Keratinocyte (primary cell): ENCODE measurements around the gene PRKAG2. TPM values are rescaled to one million over a fixed set of nuclear protein-coding genes. Genes with fewer than 3 reads are reported as not detected.

Experiments
- DNase-seq: peaks from one replicate; pipeline ENCODE4 v3.0.0-alpha.2; 2011; ENCODE audit warnings: low read depth, missing footprints, low spot score
- FAIRE-seq: peaks from 2 replicates; lab custom pipeline; 2011; peaks lifted over from hg19 to GRCh38; lab: Jason Lieb, UNC
- H2AFZ ChIP-seq: 2 replicates; pipeline ENCODE4 v1.6.0; 2012; ENCODE audit warnings: low read length, control low read depth, inconsistent platforms; ENCODE audit not compliant: control insufficient read depth
- H3K27ac ChIP-seq: 2 replicates; pipeline ENCODE4 v1.5.1; 2011; ENCODE audit warnings: low read length; ENCODE audit not compliant: control insufficient read depth, insufficient read depth
- H3K27me3 ChIP-seq: 3 replicates; pipeline ENCODE4 v1.6.0; 2011; ENCODE audit warnings: low read length; ENCODE audit not compliant: control insufficient read depth, insufficient read depth; ENCODE audit errors: extremely low read depth
- H3K36me3 ChIP-seq, 2 experiments: 2 replicates in 1 of 2; 3 replicates in 1 of 2; pipeline ENCODE4 v1.5.1; 2011; ENCODE audit warnings: low read length in 2 of 2, mild to moderate bottlenecking in 1 of 2; ENCODE audit not compliant: control insufficient read depth in 2 of 2, insufficient read depth in 2 of 2; ENCODE audit errors: extremely low read depth in 1 of 2
- H3K4me1 ChIP-seq: 3 replicates; pipeline ENCODE4 v1.5.1; 2011; ENCODE audit warnings: low read length; ENCODE audit not compliant: control insufficient read depth, insufficient read depth; ENCODE audit errors: extremely low read depth
- H3K4me2 ChIP-seq: 3 replicates; pipeline ENCODE4 v1.6.0; 2011; ENCODE audit warnings: low read depth, low read length; ENCODE audit not compliant: control insufficient read depth, insufficient read depth; ENCODE audit errors: extremely low read depth
- H3K4me3 ChIP-seq, 3 experiments: fragments of 200-600 bp in 1 of 3; sonication (generic) in 1 of 3; 2 replicates in 2 of 3; 3 replicates in 1 of 3; pipeline ENCODE4 v1.5.1; 2011 to 2016; ENCODE audit warnings: low read length in 3 of 3, mild to moderate bottlenecking in 3 of 3, control low read depth in 2 of 3, inconsistent platforms in 1 of 3, low read depth in 1 of 3, mixed read lengths in 1 of 3, mixed run types in 1 of 3, moderate library complexity in 1 of 3; ENCODE audit not compliant: control insufficient read depth in 2 of 3, insufficient read depth in 2 of 3; ENCODE audit errors: extremely low read depth in 1 of 3
- H3K79me2 ChIP-seq: 2 replicates; pipeline ENCODE4 v1.6.0; 2012; ENCODE audit warnings: low read length; ENCODE audit not compliant: control insufficient read depth, insufficient read depth
- H3K9ac ChIP-seq: 3 replicates; pipeline ENCODE4 v1.6.0; 2011; ENCODE audit warnings: low read length; ENCODE audit not compliant: control insufficient read depth, insufficient read depth; ENCODE audit errors: extremely low read depth
- H3K9me1 ChIP-seq: 3 replicates; pipeline ENCODE4 v1.6.0; 2011; ENCODE audit warnings: low read length; ENCODE audit not compliant: control insufficient read depth, insufficient read depth; ENCODE audit errors: extremely low read depth
- H3K9me3 ChIP-seq: 2 replicates; pipeline ENCODE4 v1.5.1; 2012; ENCODE audit warnings: low read depth, low read length; ENCODE audit not compliant: control insufficient read depth
- H4K20me1 ChIP-seq: 3 replicates; pipeline ENCODE4 v1.6.0; 2011; ENCODE audit warnings: low read length; ENCODE audit not compliant: control insufficient read depth, insufficient read depth; ENCODE audit errors: extremely low read depth
- EZH2 ChIP-seq: IDR thresholded peaks from one replicate; pipeline ENCODE4 v1.6.1; 2012; ENCODE audit warnings: inconsistent platforms, mild to moderate bottlenecking, low read length, moderate library complexity
- dilution Hi-C: fragments of 300-500 bp; cut with MboI; formaldehyde crosslinking; loops from one replicate; pipeline ENCODE4 v1.7.0; 2020; ENCODE audit warnings: low sequenced_read_pairs; ENCODE audit not compliant: extremely low pct_ligation_motif_present
- polyA plus RNA-seq, 5 experiments: library from polyadenylated mRNA; depleted of rRNA in 3 of 5; stranded (reverse) in 3 of 5; stranded (forward) in 1 of 5; unstranded in 1 of 5; fragments of >200 nt; gene quantifications; 1 replicate in 1 of 5; 2 replicates in 3 of 5; 3 replicates in 1 of 5; pipeline versions ENCODE4 v1.2.1 to v1.2.3, GENCODE V29; 2011 to 2012; ENCODE audit warnings: missing spikeins in 2 of 5, low read depth in 1 of 5, low replicate concordance in 1 of 5
- TF ChIP-seq, protein P1 (sequence below), 3 experiments: IDR thresholded peaks in 1 of 3; conservative IDR thresholded peaks in 1 of 3; optimal IDR thresholded peaks in 1 of 3; 2 replicates in 2 of 3; 3 replicates in 1 of 3; pipeline versions ENCODE3 to v1.5.1; 2011; ENCODE audit warnings: low read length in 3 of 3, mild to moderate bottlenecking in 3 of 3, moderate library complexity in 2 of 3, control low read depth in 1 of 3, inconsistent platforms in 1 of 3; ENCODE audit not compliant: insufficient read depth in 2 of 3; ENCODE audit errors: extremely low read depth in 1 of 3

PRKAG2 gene
- polyA plus RNA-seq, 1 donor (not counting 4 experiments of a cell fraction or from before 2014, with no cell fraction given), result 39.5 TPM

DNA sequence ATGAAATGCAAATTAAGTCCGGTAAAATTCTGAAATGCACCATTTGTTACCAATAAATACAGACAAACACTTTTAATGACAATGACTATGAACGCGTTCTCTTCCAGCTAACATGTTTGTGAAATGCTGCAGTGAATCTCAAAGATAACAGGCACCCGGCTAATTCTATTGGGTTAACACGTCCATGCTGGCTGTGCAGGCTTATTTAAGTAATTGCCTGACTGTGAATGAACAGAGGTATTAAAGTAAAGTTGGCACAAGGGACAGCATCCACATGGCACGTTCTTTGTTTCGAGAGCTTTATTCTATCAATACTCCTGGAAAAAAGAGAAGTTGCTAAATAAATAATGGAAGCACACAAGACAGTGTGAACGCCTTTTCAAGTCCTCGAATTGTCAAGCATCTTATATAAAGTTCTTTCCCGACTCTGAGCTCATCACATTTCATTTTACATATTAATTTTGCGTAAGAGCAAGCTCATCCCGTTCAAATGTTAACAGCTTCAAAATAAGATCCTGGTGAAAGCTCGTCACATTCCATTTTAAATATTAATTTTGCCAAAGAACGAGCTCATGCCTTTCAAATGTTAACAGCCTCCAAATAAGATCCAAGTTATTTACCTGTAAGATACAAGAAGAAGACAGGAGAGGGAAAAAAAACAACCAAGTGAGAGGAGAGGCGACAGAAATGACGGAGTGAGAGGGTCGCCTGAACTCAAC is 245.9 kb downstream of the PRKAG2 start:
- dilution Hi-C loops, result no loop called here

DNA sequence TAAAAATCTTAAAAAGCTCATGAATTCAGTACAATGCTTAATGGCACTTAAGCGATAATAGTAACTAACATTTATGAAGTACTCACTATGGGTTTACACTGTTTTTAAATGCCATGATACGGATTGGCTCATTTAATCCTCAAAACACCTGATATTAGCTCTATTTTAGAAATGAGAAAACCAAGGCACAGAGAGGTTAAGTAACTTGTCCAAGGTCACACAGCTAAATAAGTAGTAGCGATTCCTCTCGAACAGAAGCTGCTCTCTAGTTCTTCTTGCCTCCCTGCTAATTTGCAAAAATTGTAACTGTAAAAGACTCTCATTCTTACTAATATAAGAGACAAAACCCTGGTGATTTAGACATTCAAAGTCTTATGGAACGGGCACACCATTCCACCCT is 246.6 kb downstream of the PRKAG2 start:
- DNase-seq (no peak), FAIRE-seq (no peak)
- Histone ChIP-seq H3K27me3 (no peaks in the 10 kb centered on the region), H2AFZ (no peak overlapping the region), H3K9ac (no peak overlapping the region), H3K4me1 (peaks cover 5% of the 10 kb centered on the region), H3K4me2 (peak overlapping the region; percentile 83), H3K27ac (no peak overlapping the region), H4K20me1 (no peaks in the 10 kb centered on the region), H3K4me3 (peak overlapping the region; percentile 56 to 94 (median 93)), H3K9me3 (no peaks in the 10 kb centered on the region), H3K36me3 (peaks cover 0 to 2% of the 10 kb centered on the region in 2 experiments), H3K79me2 (peaks cover 55% of the 10 kb centered on the region), H3K9me1 (no peaks in the 10 kb centered on the region)
- TF ChIP-seq, protein P1, sequence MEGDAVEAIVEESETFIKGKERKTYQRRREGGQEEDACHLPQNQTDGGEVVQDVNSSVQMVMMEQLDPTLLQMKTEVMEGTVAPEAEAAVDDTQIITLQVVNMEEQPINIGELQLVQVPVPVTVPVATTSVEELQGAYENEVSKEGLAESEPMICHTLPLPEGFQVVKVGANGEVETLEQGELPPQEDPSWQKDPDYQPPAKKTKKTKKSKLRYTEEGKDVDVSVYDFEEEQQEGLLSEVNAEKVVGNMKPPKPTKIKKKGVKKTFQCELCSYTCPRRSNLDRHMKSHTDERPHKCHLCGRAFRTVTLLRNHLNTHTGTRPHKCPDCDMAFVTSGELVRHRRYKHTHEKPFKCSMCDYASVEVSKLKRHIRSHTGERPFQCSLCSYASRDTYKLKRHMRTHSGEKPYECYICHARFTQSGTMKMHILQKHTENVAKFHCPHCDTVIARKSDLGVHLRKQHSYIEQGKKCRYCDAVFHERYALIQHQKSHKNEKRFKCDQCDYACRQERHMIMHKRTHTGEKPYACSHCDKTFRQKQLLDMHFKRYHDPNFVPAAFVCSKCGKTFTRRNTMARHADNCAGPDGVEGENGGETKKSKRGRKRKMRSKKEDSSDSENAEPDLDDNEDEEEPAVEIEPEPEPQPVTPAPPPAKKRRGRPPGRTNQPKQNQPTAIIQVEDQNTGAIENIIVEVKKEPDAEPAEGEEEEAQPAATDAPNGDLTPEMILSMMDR (optimal IDR thresholded peaks at IDR 0.05 in 1 of 3, IDR thresholded peaks at IDR 0.05 in 1 of 3, conservative IDR thresholded peaks at IDR 0.05 in 1 of 3; ENCODE audit: extremely low read depth in 1 of 3, insufficient read depth in 2 of 3, low read length in 3 of 3), result no peak
- no peak for TF ChIP-seq EZH2
- dilution Hi-C loops, result no loop called here

More for the DNA sequence above, 245.9 kb downstream of the PRKAG2 start:
- H3K9me1 ChIP-seq, result no peaks in the 10 kb centered on the region
- DNase-seq (no peak), FAIRE-seq (no peak)
- H3K27ac ChIP-seq, result peak overlapping the region; percentile 73
- TF ChIP-seq, protein P1 (optimal IDR thresholded peaks at IDR 0.05 in 1 of 3, IDR thresholded peaks at IDR 0.05 in 1 of 3, conservative IDR thresholded peaks at IDR 0.05 in 1 of 3; ENCODE audit: extremely low read depth in 1 of 3, insufficient read depth in 2 of 3, low read length in 3 of 3), result no peak
- TF ChIP-seq EZH2, result no peak
- H3K9ac ChIP-seq, result peak overlapping the region; percentile 81
- H3K9me3 ChIP-seq, result no peaks in the 10 kb centered on the region
- H3K27me3 ChIP-seq, result no peaks in the 10 kb centered on the region
- H2AFZ ChIP-seq, result peak overlapping the region; percentile 76
- H4K20me1 ChIP-seq, result no peaks in the 10 kb centered on the region
- H3K36me3 ChIP-seq, result peaks cover 0 to 2% of the 10 kb centered on the region in 2 experiments
- peaks cover 49% of the 10 kb centered on the region for H3K79me2 ChIP-seq
- peak overlapping the region; percentile 83 for H3K4me2 ChIP-seq
- peaks cover 5% of the 10 kb centered on the region for H3K4me1 ChIP-seq
- peak overlapping the region; percentile 56 to 94 (median 93) for H3K4me3 ChIP-seq
